Eye (tissue), 1 donor: ENCODE measurements around the gene TIAL1.
A peak's percentile ranks its signal among the peaks of the same experiment; 100 is the strongest.
"Not testable (repeated sequence)": the region's sequence is repeated elsewhere in the genome, so short reads cannot be mapped to it uniquely, and the experiment has no call there.

Source experiments
- DNase-seq: peaks from one replicate; pipeline ENCODE4 v3.0.0-alpha.2; 2015

Gene TIAL1

DNA sequence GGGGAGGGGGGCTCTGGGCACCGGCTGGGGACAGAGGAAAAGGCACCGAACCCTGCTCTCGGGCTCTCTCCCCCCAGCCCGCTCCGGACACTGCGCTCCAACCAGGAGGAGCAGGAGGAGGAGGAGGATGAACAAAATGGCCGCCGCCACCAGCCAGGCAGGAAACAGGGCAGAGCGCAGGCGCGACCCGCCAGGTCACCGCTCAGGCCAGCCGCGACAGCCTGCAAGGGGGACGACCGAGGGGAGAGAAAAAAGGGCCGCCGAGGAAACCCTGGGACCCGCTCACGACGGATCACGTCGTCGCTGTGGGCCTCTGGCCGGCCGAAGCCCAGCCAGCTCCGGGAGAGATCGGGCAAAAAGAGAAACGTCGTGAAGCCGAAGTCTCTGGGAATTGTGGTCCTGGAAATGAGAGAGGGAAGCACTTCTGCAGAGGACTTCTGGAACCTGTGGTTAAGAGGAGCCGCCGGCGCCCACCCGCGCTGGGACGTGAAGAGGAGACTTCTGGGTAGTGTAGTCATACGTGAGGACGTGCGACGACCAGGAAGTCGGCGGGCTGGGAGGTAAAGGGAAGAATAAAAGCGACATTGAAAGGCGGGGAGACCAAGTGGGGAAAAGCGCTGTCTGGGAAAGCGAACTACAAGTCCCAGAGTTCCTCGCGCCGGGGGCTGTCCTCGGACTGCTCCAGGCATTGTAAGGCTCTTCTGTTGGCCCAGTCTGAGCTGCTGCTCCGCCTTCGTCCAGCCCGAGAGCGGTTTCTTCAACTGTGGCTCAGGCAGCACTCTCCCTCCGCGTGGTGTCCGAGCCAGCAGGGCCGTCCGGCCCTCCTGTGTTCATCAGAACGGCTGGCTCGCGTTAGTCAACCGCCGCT, at the start of gene TIAL1:
Gene TIAL1, minus strand, starts transcription at position 428 of the 868 bp plus-strand sequence. CDS start 499 bp downstream, outside the sequence.
- DNase-seq: peak; percentile 100

- no peak for DNase-seq
Observed at GRCh38 chr10:119644994-119645393, 48.2 kb upstream of the TIAL1 start.

DNA sequence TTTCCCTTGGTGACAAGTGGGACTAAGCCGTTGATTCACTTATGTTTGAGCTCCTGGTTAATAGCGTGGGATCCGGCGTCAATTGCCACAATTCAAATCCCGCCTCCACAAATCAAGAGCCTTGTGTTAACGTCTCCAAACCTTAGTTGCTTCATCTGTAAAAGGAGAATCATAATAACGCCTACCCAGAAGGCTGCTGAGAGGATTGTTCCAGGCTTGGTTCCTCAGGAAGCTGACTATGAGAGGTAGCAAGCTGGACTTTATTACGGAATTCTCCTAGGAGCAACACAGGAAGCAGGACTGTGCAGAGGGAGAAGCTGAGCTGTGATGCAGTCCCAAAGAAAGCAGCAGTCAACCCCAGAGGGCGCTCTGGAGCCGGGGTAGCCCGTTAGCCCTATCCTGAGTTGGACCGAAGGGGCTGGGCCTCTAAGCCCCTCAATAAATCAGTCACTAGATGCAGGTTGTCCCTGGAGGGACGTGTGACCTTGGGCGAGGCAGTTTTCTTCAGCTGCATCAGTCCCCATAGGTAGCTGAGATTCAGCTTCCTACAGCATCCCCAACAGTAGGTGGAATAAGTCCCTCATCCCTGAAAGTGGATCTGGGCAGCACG, 47.5 kb upstream of the TIAL1 start:
- DNase-seq: no peak

- DNase-seq: no peak
Observed at GRCh38 chr10:119643306-119644204, 46.8 kb upstream of the TIAL1 start.

GRCh38 chr10:119642556-119643111, 45.9 kb upstream of the TIAL1 start:
- no peak for DNase-seq

GRCh38 chr10:119640875-119641526, 44.2 kb upstream of the TIAL1 start:
- no peak for DNase-seq

DNA sequence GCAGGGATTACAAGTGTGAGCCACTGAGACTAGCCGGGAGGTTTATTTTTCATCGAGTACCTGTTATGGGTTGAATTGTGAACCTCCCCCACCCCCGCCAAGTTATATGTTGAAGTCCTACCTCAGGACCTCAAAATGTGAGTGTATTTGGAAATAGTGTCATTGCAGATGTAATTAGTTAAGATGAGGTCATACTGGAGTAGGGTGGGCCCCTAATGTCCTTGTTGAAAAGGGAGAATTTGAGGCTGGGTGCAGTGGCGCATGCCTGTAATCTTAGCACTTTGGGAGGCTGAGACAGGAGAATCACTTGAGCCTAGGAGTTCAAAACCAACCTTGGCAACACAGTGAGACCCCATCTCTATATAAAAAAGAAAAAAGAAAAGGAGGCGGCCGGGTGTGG, 43.6 kb upstream of the TIAL1 start:
- DNase-seq: no peak

DNA sequence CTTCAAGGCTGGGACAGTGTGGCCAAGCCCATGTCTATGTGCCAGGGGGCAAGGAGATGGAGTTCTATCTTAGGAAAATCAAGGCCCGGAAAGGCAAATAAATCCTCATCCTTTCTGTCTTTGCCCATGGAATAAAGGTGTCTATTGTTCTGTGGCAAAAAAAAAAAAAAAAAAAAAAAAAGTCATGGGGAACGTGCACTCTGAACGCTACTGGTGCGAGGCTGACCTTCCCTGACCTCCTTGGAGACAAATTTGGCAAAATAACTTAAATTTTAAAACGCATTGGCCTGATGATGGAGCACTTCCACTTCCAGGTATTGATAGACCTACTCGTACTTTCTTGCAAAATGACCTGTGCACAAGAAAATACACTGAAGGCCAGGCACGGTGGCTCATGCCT, 42.2 kb upstream of the TIAL1 start:
- no peak for DNase-seq

- no peak for DNase-seq
Observed at GRCh38 chr10:119637631-119638030, 40.9 kb upstream of the TIAL1 start.

GRCh38 chr10:119634219-119634544, 37.4 kb upstream of the TIAL1 start:
- DNase-seq: no peak

DNA sequence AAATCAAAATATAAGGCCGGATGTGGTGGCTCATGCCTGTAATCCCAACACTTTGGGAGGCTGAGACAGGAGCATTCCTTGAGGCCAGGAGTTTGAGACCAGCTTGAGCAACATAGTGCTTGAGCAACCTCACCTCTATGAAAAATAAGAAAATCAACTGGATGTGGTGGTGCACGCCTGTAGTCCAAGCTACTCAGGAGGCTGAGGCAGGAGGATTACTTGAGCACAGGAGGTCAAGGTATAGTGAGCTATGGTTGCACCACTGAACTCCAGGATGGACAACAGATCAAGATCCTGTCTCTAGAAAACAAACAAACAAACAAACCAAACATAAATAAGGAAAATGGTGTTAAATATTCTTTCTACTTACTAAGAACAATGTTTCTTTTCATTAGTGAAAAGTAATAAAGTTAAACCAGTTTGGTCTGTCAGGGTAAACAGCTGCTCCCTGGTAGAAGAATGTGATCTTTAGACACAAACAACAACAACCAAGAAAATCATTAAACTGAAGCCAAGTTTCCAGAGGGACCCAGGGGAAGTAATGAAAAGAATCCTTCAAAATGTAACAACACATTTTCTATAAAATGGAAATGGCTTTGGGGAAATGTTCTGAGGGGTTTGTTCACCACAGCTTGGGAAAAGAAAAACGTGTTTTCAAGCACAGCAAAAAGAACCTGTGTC, 36.9 kb upstream of the TIAL1 start:
- DNase-seq: no peak

DNA sequence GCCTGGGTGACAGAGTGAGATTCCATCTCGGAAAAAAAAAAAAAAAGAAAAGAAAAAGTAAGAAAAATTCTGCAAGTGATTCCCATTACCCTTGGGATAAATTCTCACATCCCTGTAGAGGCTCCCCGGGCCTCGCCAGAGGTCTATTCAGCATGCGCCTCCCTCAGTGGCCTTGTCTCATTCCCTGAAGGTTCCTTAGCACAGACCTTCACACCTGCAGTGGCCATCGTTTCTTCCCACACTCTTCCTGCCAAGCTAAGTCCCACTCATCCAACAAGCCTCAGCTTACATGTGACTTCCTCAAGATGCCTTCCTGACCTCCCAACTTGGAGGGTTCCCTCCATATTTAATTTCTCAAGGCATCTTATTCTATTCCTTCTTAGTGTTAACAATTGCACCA, 33.5 kb upstream of the TIAL1 start:
- DNase-seq: no peak

GRCh38 chr10:119625570-119626280, 29.0 kb upstream of the TIAL1 start:
- DNase-seq: peak; percentile 26

DNA sequence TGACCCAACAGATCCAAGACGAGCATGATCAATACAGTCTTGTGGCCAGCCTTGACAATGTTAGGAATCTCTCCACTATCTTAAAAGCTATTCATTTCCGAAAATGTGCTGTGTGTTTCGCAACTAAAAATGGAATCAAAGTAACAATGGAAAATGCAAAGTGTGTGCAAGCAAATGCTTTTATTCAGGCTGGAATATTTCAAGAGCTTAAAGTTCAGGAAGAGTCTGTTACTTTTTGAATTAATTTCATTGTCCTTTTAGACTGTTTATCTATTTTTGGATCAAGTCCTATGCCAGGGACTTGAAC, 24.3 kb upstream of the TIAL1 start:
- DNase-seq: no peak

- DNase-seq: no peak
Observed at GRCh38 chr10:119620241-119621077, 23.7 kb upstream of the TIAL1 start.

DNA sequence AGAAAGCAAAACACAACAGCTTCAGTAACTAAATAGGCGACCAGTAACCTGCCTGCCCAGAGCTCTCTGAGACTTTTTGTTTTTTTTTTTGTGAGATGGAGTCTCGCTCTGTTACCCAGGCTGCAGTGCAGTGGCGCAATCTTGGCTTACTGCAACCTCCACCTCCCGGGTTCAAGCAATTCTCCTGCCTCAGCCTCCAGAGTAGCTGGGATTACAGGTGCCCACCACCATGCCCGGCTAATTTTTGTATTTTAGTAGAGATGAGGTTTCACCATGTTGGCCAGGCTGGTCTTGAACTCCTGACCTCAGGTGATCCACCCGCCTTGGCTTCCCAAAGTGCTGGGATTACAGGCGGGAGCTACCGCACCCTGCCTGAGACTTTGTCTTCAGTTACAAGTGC, 23.0 kb upstream of the TIAL1 start:
- not testable (repeated sequence) for DNase-seq

DNA sequence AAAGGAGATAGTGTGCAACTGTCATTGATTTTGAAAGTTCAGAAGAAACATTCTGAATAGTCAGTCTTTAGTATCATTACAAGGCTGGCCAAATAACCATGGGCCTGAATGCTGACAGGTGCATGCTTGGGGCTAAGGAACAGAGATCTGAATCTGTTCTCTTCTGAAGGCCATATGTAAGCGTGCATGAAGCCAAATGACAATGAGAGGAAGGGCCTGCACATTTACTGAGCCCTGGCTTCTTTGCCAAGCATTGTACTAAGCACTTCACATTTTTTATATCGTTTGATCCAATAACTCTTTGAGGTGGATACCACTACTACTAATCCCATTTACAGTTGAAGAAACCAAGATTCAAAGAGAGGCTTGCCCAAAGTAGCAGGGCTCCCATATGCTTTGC, 22.5 kb upstream of the TIAL1 start:
- no peak for DNase-seq

- DNase-seq: no peak
Observed at GRCh38 chr10:119616882-119617570, 20.3 kb upstream of the TIAL1 start.

DNA sequence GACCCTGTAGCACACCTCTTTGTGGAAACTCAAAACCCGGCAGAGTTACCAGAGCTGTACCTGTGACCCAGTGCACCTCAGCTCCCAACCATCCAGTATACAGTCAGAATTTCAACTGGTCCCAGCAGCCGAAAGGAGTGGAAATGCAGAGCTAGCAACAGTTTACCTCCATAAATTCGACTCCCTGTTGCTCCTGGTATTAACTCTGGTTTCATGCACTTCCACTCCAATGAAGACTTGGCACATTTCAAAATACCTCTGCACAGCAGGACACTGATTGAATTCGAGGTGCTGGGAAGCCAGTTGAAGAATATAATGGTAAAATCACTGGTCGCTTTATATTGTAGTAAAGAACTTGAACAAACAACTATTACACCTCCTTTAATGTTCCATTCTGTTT, 17.9 kb upstream of the TIAL1 start:
- DNase-seq: no peak

GRCh38 chr10:119613741-119614140, 17.0 kb upstream of the TIAL1 start:
- no peak for DNase-seq
